ENCODE data around the gene SPATA33.

SPATA33 gene

DNA sequence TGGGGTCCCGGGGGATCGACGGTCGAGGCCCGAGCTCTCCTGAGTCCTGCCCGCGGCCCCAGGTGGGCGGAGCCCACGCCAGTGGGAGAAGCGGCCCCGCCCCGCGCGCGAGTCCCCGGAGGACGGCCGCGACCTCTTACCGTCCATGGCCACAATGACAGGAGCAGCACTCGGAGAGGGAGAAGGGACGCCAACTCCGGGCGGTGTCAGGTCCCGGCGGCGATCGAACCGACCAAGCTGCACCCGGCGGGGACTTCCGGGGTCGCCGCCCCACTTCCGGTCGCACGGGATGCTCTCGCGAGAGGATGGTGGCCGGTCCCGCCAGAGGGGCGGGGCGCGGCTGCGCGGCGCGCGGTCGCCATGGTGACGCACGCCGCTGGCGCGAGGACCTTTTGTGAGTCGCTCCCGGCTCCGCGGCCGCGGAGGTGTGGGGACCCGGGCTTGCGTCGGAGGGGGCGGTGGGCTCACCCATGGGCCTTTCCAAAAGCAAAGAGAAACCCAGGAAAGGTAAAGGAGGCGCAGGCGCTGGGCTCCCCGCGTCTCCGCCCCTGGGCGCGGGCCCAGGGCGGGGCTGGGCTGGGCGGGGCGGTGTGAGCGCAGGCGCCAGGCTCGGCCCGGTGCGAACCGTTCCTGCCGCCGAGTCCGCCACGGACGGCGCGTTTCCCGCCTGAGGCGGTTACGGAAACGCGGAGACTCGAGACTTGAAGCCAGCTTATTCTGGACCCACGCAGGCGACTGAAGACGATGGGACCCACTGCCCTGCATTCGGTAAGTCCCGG, at the start of gene SPATA33, which contains the start of gene CHMP1A:
SPATA33 (plus strand) TSS at position 395 of the 779 bp plus-strand sequence; CDS start at position 471, 76 bp downstream.
CHMP1A (minus strand) TSS at position 267 of the 779 bp plus-strand sequence; CDS start at position 147, 120 bp downstream.
- DNase-seq, result peak; percentile 95

- DNase-seq, result no peak
Measured at GRCh38 chr16:89607937-89608740, 49.5 kb upstream of the SPATA33 start.

GRCh38 chr16:89610108-89610453, 47.6 kb upstream of the SPATA33 start:
- no peak for DNase-seq

GRCh38 chr16:89612415-89613166, 45.0 kb upstream of the SPATA33 start:
- DNase-seq, result no peak

- no peak for DNase-seq
Measured at GRCh38 chr16:89613231-89613953, 44.2 kb upstream of the SPATA33 start, which contains the start of gene DPEP1. DPEP1 (plus strand) TSS chr16:89613642; CDS start chr16:89630411, 16,769 bp downstream.

DNA sequence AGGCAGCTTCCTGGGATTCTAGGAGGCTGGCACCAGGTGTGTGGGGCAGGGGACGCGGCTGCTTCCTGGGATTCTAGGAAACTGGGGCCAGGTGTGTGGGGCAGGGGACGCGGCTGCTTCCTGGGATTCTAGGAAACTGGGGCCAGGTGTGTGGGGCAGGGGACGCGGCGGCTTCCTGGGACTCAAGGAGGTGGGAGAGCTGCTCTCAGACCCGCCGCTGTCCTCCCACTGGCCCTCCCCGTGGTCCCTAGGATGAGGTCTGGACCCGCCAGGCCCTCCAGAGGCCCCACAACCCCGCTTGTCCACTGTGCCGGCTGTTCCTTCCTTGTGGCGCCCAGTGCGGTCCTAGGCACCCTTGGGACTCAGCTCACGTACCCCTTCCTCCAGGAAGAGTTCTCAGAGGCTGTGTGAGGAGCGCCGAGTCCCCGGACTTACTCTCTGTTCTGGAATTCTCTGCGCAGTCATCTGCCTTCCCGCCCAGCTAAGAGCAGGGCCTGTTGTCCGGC, 43.6 kb upstream of the SPATA33 start:
- no peak for DNase-seq

GRCh38 chr16:89615176-89615575, 42.5 kb upstream of the SPATA33 start:
- DNase-seq, result no peak

DNA sequence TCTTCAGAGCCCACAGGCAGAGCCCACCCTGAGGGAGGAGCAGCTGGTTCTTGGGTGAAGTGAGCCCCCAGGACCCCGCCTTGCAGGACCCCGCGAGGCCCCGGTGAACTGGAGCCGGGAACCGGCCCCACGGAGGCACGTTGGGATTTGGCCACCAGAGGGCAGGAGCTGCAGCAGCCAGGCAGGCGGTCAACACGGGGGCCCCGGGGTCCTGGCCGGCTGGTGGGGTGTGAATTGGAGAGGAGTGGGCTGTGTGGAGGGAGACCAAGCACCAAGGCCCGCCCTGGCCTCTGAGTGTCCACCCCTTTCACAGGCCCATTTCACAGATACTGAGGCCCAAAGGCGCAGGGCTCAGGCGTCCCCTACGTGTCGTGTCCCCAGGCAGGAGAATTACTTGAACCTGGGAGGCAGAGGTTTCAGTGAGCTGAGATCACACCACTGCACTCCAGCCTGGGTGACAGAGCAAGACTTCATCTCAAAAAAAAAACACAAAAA, 42.0 kb upstream of the SPATA33 start:
- peak; percentile 31 for DNase-seq

- DNase-seq, result no peak
Measured at GRCh38 chr16:89616623-89617022, 41.0 kb upstream of the SPATA33 start.

DNA sequence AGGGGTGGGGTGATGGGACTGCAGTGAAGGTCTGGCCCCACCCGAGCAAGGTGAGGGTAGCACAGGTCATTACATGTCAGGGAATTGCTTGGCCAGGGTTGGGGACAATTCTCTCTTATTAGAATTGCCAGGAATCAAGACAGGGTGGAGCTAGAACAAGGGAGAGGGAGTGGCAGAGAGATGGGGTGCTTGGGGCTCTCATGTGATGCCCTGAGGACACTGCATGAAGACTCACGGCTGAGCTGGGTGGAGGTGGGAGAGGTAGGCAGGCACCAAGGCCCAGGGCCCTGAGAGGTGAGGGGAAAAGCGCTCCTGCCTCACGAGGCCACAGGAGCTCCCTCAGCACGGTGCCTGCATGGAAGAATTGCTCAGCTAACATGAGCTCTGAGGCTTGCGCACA, 40.6 kb upstream of the SPATA33 start:
- no peak for DNase-seq

DNA sequence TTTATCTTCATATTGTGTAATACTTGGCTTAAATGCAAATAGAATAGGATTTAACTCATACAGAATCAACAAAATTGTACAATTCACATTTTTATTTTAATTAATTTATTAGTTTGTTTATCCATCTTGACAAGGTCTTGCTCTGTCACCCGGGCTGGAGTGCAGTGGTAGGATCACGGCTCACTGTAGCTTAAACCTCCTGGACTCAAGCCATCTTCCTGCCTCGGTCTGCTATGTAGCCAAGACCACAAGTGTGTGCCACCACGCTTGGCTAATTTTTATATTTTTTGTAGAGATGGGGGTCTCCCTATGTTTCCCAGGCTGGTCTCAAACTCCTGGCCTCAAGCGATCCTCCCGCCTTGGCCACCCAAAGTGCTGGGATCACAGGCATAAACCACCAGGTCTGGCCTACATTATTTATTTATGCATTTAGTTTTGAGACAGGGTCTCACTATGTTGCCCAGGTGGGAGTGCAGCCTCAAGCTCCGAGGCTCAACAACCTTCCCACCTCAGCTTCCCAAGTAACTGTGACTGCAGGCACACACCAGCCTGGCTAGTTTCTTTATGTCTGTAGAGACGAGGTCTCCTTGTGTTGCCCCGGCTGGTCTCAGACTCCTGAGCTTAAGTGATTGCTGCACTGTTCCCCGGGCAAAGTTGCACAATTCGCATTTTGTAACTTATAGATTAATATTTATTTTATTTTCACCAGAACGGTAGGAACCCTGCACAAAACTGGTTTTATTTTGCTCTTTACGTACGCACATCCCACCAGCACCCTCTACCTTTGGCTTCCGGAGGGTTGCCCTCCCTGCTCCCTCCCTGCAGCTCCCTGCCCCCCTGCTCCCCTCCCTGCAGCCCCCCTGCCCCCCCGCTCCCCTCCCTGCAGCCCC, 39.3 kb upstream of the SPATA33 start:
- DNase-seq, result no peak

DNA sequence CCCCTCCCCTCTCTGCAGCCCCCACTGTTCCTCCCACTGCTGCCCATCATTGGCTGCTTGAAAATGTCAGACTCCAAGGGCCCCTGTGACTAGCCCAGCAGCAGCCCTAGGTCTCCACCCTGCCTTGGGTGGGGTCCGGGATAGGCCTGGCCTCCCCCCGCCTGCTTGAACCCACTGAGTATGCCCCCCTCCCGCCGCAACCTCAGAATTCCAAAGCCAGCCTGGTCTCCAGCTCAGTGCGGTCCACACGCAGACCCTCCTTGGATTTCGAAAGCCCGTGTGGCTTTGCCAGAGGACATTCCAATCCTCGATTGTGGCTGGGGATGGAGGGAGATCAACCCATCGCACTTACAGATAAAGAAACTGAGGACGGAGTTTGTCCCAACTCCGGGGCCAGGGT, 37.8 kb upstream of the SPATA33 start:
- no peak for DNase-seq

DNA sequence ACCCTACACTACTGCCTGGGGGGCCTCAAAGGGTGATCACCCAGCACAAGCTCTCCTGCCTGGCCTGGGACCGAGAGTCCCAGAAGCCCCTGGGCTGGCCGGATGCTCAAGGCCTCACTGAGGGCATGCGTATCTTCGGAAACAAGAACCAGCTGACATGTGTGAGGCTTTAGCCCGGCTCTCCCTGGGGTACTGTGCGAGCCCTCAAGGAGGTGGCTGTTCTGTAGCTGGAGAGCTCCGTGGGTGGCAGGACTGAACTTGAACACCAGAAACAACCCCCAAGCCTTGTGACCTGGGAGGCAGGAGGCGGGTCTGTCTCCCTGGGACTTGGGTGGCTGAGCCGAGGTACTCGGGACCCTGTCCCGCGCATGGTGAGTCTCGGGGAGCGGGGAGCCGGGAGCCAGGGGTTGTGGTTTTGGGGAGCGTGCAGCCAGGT, 37.2 kb upstream of the SPATA33 start:
- no peak for DNase-seq

GRCh38 chr16:89621136-89621697, 36.4 kb upstream of the SPATA33 start:
- no peak for DNase-seq

- no peak for DNase-seq
Measured at GRCh38 chr16:89621698-89622409, 35.8 kb upstream of the SPATA33 start.

DNA sequence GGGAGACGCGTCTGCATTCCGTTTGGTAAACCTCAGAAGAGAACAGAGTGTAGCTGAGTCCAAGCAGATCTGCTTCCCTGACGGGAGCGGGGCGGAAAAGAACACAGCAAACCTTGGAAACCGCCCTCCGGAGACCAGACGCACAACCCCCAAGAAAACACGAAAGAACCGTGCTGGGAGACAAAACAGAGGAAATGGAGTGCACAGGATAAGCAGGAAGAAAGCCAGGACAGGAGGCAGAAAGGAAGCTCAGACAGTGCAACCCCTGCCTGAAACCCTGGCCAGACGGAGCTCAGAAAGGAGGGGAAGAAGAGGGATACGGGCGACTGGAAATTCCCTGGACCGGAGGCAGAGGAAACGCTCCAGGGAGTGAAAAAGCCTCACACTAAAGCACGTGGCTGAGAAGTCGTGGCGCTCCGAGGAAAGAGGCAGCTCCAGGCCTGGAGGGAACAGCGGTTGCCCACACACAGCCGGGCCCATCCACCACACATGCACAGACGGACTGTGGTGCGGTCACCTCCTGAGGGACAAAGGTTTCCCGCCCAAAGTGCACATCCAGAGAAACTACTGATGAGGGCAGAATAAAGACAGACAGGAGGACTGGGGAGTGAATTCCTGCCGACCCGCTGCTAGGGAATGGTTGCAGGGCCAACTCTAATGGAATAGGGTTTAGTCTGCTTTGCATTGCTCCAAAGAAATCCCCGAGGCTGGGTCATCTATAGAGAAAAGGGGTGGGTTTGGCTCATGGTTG, 34.0 kb upstream of the SPATA33 start:
- no peak for DNase-seq

DNA sequence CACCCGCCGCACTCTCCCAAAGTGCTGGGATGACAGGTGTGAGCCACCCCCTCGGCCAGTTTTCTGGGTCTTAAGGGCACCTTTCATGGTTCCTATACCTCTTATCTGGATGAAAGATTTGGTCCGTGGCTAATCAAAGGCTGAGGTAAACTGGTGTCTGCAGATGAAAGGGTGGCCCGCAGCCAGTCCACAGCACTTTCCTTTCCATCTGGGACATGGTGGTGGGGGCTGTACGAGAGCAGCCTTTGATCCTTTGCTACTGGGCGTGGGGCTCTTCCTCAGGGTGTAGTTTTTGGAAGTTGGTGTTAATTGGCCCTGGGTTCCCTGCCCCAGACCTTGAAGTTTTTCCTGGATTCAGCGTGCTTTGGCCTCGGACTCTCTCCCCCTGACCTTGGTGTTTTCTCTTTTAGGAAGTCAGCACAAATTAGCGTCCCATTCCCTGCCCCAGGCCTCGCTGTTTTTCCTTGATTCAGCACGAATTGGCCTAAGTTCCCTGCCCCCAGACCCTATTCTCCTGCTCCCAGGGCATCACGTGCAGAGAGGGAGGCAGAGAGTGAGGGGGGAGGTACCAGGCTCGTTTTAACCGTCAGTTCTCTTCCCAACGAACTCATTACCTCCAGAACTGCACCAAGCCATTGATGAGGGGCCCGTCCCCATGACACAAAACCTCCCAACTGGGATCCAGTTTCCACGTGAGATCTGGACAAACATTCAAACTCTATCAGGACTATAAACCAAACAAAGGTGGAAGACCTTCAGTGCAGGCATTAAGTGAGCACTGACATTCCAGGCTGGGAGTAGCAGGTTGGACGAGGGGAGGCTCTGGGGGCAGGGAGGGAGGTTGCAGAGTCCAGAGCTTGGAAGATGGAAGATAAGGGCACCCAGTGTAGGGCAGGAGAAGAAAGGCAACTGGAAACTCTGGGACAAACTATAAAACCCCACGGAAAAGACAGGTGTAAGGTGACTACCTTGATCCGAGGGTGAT, 32.6 kb upstream of the SPATA33 start:
- no peak for DNase-seq

Measured in activated CD4-positive, alpha-beta T cell treated with anti-CD3 and anti-CD28 coated beads for 48 hours (primary cell).